ENCODE measurements around the gene GFPT1.

The GFPT1 gene

DNA sequence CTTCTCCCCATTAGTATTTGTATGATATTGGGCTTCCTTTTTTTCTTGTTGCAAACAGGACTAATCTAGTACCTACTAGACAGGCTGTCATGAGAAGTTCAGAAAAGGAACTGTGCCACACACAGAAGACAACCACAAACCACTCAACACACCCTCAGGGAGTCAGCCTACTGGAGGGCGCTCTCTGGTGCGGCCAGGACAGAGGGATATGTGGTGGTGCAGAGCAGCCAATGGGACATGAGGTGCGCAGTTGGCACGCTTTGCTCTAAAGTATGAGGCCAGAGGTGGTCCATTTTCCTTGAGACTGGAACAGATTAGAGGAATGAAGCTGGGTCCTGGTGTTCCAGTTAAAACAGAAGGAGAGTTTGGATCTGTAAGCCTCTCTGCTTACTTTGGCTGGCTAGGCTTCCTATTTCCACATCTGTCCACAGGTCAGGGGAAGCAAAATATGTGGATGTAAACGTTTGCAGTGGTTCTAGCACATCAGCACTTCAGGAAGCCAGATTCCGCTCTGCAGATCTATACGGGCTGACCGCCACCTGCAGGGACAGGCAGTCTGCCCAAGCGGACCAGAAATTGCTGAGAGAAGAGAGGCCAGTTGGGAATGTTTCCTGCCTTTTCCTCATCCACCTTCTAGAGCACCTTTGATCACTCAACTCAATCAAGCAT, 114.1 kb downstream of the GFPT1 start:
- no peaks in the 10 kb centered on the region for H3K4me1 Mint-ChIP-seq (ENCODE audit: low read depth)
- no peaks in the 10 kb centered on the region for H3K9me3 Mint-ChIP-seq
- peaks cover 29% of the 10 kb centered on the region for H3K27me3 Mint-ChIP-seq
- H3K27ac Mint-ChIP-seq = no peak overlapping the region
- no peak overlapping the region for H3K4me3 Mint-ChIP-seq
- no peaks in the 10 kb centered on the region for H3K36me3 Mint-ChIP-seq (ENCODE audit: low read depth)

GRCh38 chr2:69271831-69272257, 115.2 kb downstream of the GFPT1 start:
- Mint-ChIP-seq H3K27me3 (peaks cover 29% of the 10 kb centered on the region), H3K27ac (no peak overlapping the region), H3K4me1 (ENCODE audit: low read depth) (no peaks in the 10 kb centered on the region), H3K9me3 (no peaks in the 10 kb centered on the region), H3K4me3 (no peak overlapping the region), H3K36me3 (ENCODE audit: low read depth) (no peaks in the 10 kb centered on the region)
